Measurements from ENCODE around the gene ZC3H18.

ZC3H18 gene

GRCh38 chr16:88638323-88639230, 68.4 kb downstream of the ZC3H18 start, which contains the start of gene IL17C:
Gene IL17C (plus strand): TSS chr16:88638572. CDS start chr16:88638642, 70 bp downstream.
- TF ChIP-seq CTCF (IDR thresholded peaks at IDR 0.05; ENCODE audit: low read depth, low read length, missing control alignments): no peak
- no peak for DNase-seq (ENCODE audit: extremely low read depth, low read depth)
- no peak within 1 kb of the TSS for H3K4me3 ChIP-seq (replicated peaks; ENCODE audit: low read depth, low read length)

GRCh38 chr16:88639231-88640038, 69.2 kb downstream of the ZC3H18 start:
- no peak for TF ChIP-seq CTCF (IDR thresholded peaks at IDR 0.05; ENCODE audit: low read depth, low read length, missing control alignments)
- no peak overlapping the region for H3K4me3 ChIP-seq (replicated peaks; ENCODE audit: low read depth, low read length)
- DNase-seq (ENCODE audit: extremely low read depth, low read depth): no peak

GRCh38 chr16:88640039-88640495, 69.9 kb downstream of the ZC3H18 start:
- no peak for TF ChIP-seq CTCF (IDR thresholded peaks at IDR 0.05; ENCODE audit: low read depth, low read length, missing control alignments)
- H3K4me3 ChIP-seq (replicated peaks; ENCODE audit: low read depth, low read length): no peak overlapping the region
- no peak for DNase-seq (ENCODE audit: extremely low read depth, low read depth)

- TF ChIP-seq CTCF (IDR thresholded peaks at IDR 0.05; ENCODE audit: low read depth, low read length, missing control alignments): no peak
- no peak overlapping the region for H3K4me3 ChIP-seq (replicated peaks; ENCODE audit: low read depth, low read length)
- DNase-seq (ENCODE audit: extremely low read depth, low read depth): no peak
These were observed 70.5 kb downstream of the ZC3H18 start for GRCh38 chr16:88640498-88641247.

- no peak for TF ChIP-seq CTCF (IDR thresholded peaks at IDR 0.05; ENCODE audit: low read depth, low read length, missing control alignments)
- DNase-seq (ENCODE audit: extremely low read depth, low read depth): no peak
- H3K4me3 ChIP-seq (replicated peaks; ENCODE audit: low read depth, low read length): no peak overlapping the region
These were observed 72.9 kb downstream of the ZC3H18 start for GRCh38 chr16:88642881-88643643.

GRCh38 chr16:88643644-88643932, 73.4 kb downstream of the ZC3H18 start:
- TF ChIP-seq CTCF (IDR thresholded peaks at IDR 0.05; ENCODE audit: low read depth, low read length, missing control alignments): no peak
- H3K4me3 ChIP-seq (replicated peaks; ENCODE audit: low read depth, low read length): no peak overlapping the region

More at GRCh38 chr16:88643644-88643932, 73.4 kb downstream of the ZC3H18 start:
- DNase-seq (ENCODE audit: extremely low read depth, low read depth): no peak
